ENCODE measurements around the gene DAPP1.
A peak's percentile ranks its signal among the peaks of the same experiment; 100 is the strongest.
"Not testable (repeated sequence)": the region's sequence is repeated elsewhere in the genome, so short reads cannot be mapped to it uniquely, and the experiment has no call there.

Gene DAPP1

GRCh38 chr4:99816545-99817308 is at the start of gene DAPP1:
Gene DAPP1, plus strand, starts transcription at chr4:99816827. Its CDS starts 87 bp downstream, at chr4:99816914.
- peak; percentile 65 for DNase-seq

DNA sequence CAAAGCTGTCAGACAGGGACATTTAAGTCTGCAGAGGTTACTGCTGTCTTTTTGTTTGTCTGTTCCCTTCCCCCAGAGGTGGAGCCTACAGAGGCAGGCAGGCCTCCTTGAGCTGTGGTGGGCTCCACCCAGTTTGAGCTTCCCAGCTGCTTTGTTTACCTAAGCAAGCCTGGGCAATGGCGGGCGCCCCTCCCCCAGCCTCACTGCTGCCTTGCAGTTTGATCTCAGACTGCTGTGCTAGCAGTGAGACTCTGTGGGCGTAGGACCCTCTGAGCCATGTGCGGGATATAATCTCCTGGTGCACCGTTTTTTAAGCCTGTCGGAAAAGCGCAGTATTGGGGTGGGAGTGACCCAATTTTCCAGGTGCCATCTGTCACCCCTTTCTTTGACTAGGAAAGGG is 45.8 kb upstream of the DAPP1 start:
- not testable (repeated sequence) for DNase-seq

DNA sequence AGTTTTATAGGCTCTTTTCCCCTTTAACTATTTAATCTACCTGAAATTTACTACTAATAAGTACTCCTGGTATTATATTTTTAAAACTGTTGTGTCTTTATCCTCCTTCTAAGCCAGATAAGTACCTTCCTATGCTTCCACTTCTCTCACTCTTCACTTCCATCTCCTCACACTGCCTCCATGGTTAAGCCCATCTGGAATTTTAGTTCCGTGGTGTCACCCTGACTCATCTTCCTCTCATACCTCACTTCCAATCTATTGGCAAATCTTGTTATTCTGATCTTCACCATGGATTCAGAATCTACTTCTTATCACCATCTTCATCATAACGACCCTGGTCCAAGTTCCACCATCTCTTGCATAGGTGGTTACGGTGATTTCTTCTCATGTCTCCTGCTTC is 32.7 kb upstream of the DAPP1 start:
- DNase-seq, result no peak

DNA sequence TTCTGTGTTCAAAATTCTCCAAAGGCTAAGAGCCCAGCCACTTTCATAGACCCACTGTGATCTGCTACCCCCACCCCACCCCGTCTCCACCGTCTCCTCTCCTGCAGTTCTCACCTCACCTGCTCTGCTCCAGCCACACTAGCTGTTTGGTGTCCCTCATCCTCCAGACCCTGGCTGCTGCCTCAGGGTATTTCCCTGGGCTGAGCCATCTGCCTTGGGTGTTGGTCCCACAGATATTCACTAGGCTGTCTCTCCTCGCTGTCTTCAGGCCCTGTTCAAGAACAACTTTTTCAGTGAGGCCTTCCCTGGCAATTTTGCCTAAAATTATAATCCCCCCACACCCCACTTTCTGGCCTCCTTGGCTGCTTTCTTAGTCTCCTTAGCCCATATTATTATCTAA is 31.8 kb upstream of the DAPP1 start:
- DNase-seq, result no peak

GRCh38 chr4:99790796-99791617 is 25.6 kb upstream of the DAPP1 start:
- DNase-seq, result no peak

DNA sequence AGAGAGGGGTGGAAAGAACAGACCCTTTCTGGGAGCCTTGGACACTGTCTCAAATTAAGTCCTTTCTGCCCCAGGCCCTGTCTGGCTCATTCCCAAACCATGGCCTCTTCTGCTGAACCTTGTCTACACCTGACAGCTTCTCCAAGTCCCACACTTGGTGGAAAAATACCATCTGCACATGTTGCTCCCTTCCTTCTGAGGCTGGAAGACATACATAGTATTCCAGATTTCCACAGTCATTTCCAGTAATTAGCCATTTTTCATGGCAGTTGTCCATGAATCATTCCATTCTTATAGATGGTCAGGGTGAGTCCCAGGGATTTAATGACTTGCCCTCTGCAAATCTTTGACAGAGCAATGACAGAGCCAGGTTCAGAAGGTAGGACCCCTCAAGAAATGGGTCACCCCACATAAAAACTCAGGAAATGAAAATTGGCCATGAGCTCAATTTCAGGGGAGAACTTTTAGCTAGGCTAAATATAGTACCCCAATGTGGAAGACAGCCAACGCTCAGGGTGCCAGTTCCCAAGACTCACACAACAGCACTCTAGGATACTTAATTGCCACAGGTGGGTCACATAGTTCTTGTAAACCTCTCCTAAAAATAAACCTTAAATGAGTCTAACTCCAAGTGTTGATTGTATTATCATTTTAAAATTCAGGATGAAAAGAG is 16.2 kb upstream of the DAPP1 start:
- DNase-seq, result no peak

DNA sequence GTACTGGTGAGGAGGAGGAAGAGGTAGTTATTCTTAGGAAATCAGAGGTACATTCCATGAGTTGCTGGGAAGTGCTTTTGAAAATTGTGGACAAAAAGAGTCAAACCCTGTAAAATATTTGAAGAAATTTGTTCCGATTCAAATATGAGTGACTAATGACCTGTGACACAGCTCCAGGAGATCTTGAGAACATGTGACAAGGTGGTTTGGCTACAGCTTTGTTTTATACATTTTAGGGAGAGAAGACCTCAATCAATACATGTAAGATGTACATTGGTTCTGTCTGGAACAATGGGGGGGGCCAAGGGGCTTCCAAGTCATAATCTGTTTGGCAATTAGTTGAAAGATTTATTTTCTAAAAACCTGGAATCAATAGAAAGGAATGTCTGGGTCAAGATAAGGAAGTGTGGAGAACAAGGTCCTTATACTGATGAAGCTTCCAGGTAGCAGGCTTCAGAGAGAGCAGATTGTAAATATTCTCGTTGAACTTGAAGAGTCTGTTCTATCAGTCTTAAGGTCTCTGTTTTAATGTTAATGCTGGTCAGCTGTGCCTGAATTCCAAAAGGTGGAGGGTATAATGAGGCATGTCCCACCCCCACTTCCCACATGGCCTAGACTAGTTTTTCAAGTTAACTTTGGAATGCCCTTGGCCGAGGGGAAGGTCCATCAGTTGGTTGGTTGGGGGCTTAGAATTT is 15.5 kb upstream of the DAPP1 start:
- no peak for DNase-seq

- no peak for DNase-seq
These were observed 13.0 kb upstream of the DAPP1 start for GRCh38 chr4:99803566-99804101.

DNA sequence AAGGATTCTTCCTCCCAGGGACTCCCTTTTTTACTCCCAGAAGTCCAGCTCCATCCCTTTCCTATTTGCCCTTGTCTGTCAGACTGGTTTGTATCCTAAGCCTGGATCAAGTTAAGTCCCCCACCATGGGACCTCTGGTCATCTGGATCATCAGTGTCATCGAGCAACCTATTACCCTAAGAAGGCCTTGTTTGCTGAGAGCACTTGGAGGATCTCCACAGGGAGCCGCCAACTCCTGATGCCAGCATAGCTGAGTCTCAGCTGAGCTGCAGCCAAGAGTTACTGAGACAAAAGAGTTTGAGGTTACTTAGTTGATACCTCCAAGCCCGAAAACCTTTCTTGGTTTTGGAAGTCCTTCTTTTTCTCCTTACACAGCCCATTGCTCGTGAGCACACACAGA is 10.1 kb upstream of the DAPP1 start:
- no peak for DNase-seq

- no peak for DNase-seq
These were observed 9.0 kb upstream of the DAPP1 start for GRCh38 chr4:99807666-99808065.

DNA sequence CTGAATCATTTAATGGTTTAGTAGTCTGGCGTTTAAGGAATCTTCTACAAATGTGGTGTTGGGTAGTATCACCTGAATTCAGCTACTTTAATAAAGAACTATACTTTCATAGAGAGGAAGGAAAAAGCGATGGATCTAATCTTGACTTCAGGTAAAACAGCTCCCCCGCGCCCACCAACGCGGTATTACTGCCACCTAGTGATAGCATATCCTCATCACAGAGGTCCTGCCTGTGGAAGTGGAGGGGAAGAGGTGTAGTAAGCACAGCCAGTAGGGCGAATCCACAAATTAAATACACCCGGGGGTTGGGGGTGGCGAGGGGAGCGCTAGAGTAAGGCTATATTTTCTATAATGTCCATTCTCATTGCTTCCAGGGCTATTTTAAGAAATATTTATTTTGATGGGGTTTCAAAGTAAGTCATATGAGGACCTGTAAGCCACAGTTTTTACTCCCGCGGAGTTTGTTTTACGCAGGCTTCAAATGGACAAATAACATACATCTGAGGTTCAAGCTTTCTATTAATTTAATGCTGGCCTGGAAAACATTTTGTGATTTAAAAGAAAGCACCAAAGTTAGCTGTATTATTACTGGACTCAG is 8.3 kb upstream of the DAPP1 start:
- peak; percentile 68 for DNase-seq

DNA sequence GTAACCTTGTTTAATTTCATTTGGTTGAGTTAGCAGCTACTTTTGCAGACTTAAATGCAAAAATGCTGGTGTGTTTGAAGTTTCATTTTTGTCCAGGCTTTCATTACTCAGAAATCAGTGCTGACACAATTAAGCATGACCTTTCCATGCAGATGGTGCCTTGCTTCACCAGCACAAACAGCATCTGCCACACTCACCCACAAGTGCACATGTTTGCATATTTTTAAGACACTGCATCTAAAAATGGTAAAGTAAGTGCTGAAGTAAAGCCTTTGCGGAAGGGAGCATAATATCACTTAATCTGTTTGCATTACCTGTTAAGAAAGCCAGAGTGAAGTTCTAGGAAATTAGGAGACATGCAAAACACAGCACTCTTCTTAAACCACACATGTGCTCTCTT is 7.3 kb upstream of the DAPP1 start:
- DNase-seq, result no peak

DNA sequence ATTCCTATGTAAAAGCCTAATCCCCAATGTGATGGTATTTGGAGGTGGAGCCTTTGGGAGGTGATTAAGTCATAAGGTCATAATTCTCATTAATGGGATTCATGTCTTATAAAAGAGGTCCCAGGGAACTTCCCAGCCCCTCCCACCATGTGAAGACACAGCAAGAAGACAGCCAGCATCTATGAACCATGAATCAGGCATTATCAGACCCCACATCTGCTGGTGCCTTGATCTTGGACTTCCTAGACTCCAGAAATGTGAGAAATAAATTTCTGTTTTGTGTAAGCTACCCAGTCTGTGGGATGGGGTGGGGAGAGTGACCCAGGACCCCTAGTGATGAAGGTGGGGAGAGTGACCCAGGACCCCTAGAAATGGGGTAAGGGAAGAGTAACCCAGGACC is 6.1 kb upstream of the DAPP1 start:
- no peak for DNase-seq

DNA sequence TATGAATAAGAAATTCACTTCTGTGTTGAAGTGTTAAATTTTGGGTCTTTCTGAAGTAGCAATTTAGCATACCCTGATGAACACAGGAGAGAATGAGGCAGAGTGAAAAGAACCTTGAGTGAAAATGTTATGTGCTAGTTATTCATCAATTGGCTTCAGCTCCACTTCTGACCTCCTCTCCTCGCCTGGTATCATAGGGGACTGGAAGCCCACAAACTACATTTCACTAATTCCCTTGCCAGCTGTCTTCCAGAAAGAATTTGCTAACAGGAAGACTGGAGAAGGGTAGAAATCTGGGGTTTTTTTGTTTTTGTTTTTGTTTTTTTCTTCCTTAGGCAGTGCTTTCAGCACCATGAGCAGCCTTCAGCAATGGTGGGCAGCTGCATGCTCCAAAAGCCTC is 5.5 kb upstream of the DAPP1 start:
- no peak for DNase-seq

DNA sequence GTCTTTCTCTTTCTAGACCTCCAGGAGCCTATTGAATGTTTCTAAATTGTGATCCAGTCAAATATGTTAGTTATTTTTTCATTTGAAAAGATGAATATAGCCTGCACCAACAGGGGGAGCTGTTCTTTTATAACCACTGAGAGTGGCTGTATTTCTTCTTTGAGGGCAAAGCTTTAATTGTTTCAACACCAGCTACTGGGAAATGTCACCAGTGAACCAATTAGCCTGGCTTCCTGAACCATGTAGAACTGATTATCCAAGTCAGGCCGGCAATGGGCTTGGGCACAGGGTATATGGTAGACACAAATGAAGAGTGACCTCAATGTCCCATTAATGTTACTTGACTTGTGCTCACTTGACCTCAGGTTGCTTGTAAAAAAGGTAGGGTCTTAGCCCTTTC is 4.8 kb upstream of the DAPP1 start:
- DNase-seq, result peak; percentile 17

DNA sequence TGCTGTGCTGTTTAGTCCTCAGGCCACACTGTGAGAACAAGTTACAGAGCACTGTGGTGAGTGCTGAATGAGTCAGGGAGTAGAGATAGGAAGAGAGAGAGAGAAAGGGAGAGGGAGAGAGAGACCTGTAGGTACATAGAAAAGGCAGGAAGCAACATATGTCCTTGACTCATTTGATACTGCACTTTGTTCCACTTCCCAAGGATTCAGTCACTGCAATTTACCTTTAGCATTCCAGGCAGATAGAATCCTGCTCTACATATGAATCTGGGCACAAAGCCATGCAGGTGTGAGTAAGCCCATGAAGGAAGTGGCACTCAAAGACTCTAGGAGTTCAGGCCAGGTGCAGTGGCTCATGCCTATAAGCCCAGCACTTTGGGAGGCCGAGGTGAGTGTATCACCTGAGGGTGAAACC is 1.0 kb upstream of the DAPP1 start:
- DNase-seq, result no peak

DNA sequence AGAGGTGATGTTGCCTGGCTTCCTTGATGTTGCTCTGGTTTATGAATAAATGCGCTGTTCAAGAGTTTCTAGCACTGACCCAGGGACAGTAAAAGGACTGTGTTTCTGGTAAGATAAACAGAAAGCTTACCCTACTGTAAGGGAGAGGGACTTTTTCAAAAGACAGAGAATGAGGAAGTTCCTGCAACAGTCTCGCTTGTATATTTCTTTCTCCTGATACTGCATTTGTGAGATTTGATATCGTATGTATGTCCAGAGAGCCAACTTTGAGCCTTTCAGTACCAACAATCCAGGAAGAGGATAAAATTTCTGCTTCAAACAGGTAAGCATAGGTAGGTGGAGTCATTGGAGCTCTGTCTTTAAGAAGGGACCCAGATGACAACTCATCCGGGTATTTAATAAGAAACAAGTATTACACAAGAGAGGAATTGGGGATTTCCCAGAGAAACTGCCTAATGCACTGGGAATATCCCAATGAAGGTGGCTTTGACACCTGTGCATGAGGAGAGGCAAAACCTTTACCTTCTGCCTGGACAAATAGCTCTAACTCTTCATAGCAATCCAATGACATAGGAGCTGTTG is 773 bp downstream of the DAPP1 start:
- no peak for DNase-seq

GRCh38 chr4:99818661-99819060 is 2.0 kb downstream of the DAPP1 start:
- no peak for DNase-seq

- no peak for DNase-seq
These were observed 5.4 kb downstream of the DAPP1 start for GRCh38 chr4:99821918-99822503.

GRCh38 chr4:99822734-99823133 is 6.1 kb downstream of the DAPP1 start:
- no peak for DNase-seq

DNA sequence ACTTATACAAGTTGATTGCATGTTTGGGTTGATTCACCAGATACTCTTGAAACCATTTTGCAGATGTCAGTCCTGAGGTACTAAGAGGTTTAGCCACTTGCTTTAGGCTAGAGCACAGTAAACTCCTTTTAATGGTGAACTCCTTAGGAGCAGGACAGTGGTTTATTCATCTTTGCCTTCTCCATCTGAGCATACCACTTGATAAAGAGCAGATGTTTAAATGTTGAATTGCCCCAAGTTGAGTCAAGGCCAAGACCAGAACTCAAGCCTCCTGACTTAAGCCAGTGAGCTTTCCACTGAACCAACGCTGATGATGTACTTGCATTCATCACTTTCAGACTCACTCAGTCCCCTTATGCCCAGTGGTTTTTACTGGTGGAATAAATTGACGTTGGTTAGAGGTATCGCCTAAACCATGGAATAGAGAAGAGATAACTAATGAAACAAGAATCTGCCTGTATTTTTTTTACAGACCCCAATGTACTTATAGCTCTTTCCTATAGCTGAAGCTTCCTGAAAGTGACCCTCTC is 7.5 kb downstream of the DAPP1 start:
- no peak for DNase-seq

Measured in stimulated activated CD4-positive, alpha-beta T cell treated with anti-CD3 and anti-CD28 coated beads, Interleukin-4, amount 100 ng/mL, for 1 hour (primary cell).